GM23338 (cell line): ENCODE results near the gene VPS36. TPM values are rescaled to one million over a fixed set of nuclear protein-coding genes. Genes with fewer than 3 reads are reported as not detected.

Experiments used
- ATAC-seq: fragments of 200-7000 bp; cut with Tn5 transposase; 3 replicates; pipeline ENCODE4 v1.9.1; 2020
- DNase-seq: peaks from one replicate; pipeline ENCODE4 v3.0.0-alpha.2; 2015; ENCODE audit warnings: low spot score
- H2AFZ ChIP-seq: fragments of 200-600 bp; sonication (generic); 2 replicates; pipeline ENCODE4 v1.8.0; 2016; ENCODE audit warnings: antibody characterized with exemption, mild to moderate bottlenecking, moderate library complexity
- H3F3A ChIP-seq: fragments of 200-600 bp; sonication (generic); replicated peaks from 2 replicates; pipeline ENCODE4 v1.8.0; 2017; ENCODE audit warnings: antibody characterized with exemption, mixed run types, low read depth
- H3K27ac ChIP-seq: fragments of 200-600 bp; sonication (generic); 2 replicates; pipeline ENCODE4 v1.6.1; 2016; ENCODE audit warnings: low read depth
- H3K27me3 ChIP-seq: fragments of 200-600 bp; sonication (generic); 2 replicates; pipeline ENCODE4 v1.8.0; 2016; ENCODE audit warnings: mild to moderate bottlenecking, mixed run types, moderate library complexity; ENCODE audit not compliant: insufficient read depth
- H3K36me3 ChIP-seq: fragments of 200-600 bp; sonication (generic); 2 replicates; pipeline ENCODE4 v1.8.0; 2016; ENCODE audit warnings: mild to moderate bottlenecking; ENCODE audit not compliant: insufficient read depth
- H3K4me1 ChIP-seq: fragments of 200-600 bp; sonication (generic); 2 replicates; pipeline ENCODE4 v1.8.0; 2016; ENCODE audit warnings: mild to moderate bottlenecking, moderate library complexity; ENCODE audit not compliant: insufficient read depth
- H3K4me2 ChIP-seq: fragments of 200-600 bp; sonication (generic); 2 replicates; pipeline ENCODE4 v1.7.1; 2017; ENCODE audit warnings: mixed run types
- H3K4me3 ChIP-seq: fragments of 200-600 bp; sonication (generic); 2 replicates; pipeline ENCODE4 v1.6.1; 2016; ENCODE audit warnings: mixed run types
- H3K79me2 ChIP-seq: fragments of 200-600 bp; sonication (generic); replicated peaks from 2 replicates; pipeline ENCODE4 v1.8.0; 2017; ENCODE audit warnings: mild to moderate bottlenecking; ENCODE audit not compliant: insufficient read depth
- H3K9me2 ChIP-seq: fragments of 200-600 bp; sonication (generic); 2 replicates; pipeline ENCODE4 v1.8.0; 2017; ENCODE audit not compliant: insufficient read depth
- H4K20me1 ChIP-seq: fragments of 200-600 bp; sonication (generic); replicated peaks from 2 replicates; pipeline ENCODE4 v1.8.0; 2017; ENCODE audit warnings: mild to moderate bottlenecking; ENCODE audit not compliant: insufficient read depth
- H3K27ac Mint-ChIP-seq: 2 replicates; pipeline ENCODE4 v1.8.0; 2020; ENCODE audit warnings: inconsistent platforms, mild to moderate bottlenecking, moderate library complexity, mixed read lengths
- H3K27me3 Mint-ChIP-seq: 3 replicates; pipeline ENCODE4 v1.8.0; 2022; ENCODE audit warnings: low read depth, mild to moderate bottlenecking, moderate library complexity, mixed read lengths, inconsistent platforms; ENCODE audit not compliant: insufficient read depth, poor library complexity
- H3K36me3 Mint-ChIP-seq: 3 replicates; pipeline ENCODE4 v1.8.0; 2021; ENCODE audit warnings: low read depth, mild to moderate bottlenecking, inconsistent platforms, moderate library complexity, mixed read lengths
- H3K4me1 Mint-ChIP-seq: 3 replicates; pipeline ENCODE4 v1.8.0; 2020; ENCODE audit warnings: mild to moderate bottlenecking, inconsistent platforms, mixed read lengths
- H3K4me3 Mint-ChIP-seq: 3 replicates; pipeline ENCODE4 v1.8.0; 2021; ENCODE audit warnings: moderate library complexity, mild to moderate bottlenecking, inconsistent platforms, mixed read lengths
- H3K9me3 Mint-ChIP-seq: 3 replicates; pipeline ENCODE4 v1.8.0; 2020; ENCODE audit warnings: moderate library complexity, mild to moderate bottlenecking, inconsistent platforms, mixed read lengths
- CREB1 ChIP-seq: fragments of 250-450 bp; sonication (Bioruptor Pico); IDR thresholded peaks from 2 replicates; pipeline ENCODE4 v1.5.0; 2020; ENCODE audit warnings: low read depth, mild to moderate bottlenecking, moderate library complexity
- EZH2phosphoT487 ChIP-seq: fragments of 200-600 bp; sonication (generic); IDR thresholded peaks from one replicate; pipeline ENCODE4 v1.8.1; 2018; ENCODE audit warnings: antibody characterized with exemption; ENCODE audit not compliant: unreplicated experiment
- JUNB ChIP-seq: IDR thresholded peaks from one replicate; pipeline ENCODE4 v1.6.1; 2016; ENCODE audit warnings: antibody characterized with exemption; ENCODE audit not compliant: unreplicated experiment
- NANOG ChIP-seq: IDR thresholded peaks from 2 replicates; pipeline ENCODE4 v1.6.1; 2016; ENCODE audit warnings: antibody characterized with exemption, borderline replicate concordance
- POLR2AphosphoS5 ChIP-seq: IDR thresholded peaks from 2 replicates; pipeline ENCODE4 v1.6.1; 2016; ENCODE audit warnings: antibody characterized with exemption, low read depth
- STAT1 ChIP-seq: IDR thresholded peaks from one replicate; pipeline ENCODE4 v1.6.1; 2016; ENCODE audit warnings: antibody characterized with exemption; ENCODE audit not compliant: unreplicated experiment
- ZNF114 ChIP-seq: fragments of 250-450 bp; sonication (Bioruptor Pico); IDR thresholded peaks from 2 replicates; pipeline ENCODE4 v1.5.0; 2020; ENCODE audit warnings: mild to moderate bottlenecking, moderate library complexity
- ZNF331 ChIP-seq: fragments of 250-450 bp; sonication (Bioruptor Pico); IDR thresholded peaks from 2 replicates; pipeline ENCODE4 v1.5.0; 2020; ENCODE audit warnings: low read depth, mild to moderate bottlenecking, moderate library complexity
- polyA plus RNA-seq: library from polyadenylated mRNA; unstranded; fragments of >200 nt; fragmentation: Nextera tagmentation; extraction: Ambion mirVana; gene quantifications from 2 replicates; pipeline ENCODE4 v1.2.1, GENCODE V29; 2016
- total RNA-seq: library from RNA; depleted of rRNA; stranded (reverse); fragments of >200 nt; shearing (Covaris generic); gene quantifications from 2 replicates; pipeline ENCODE4 v1.2.3, GENCODE V29; 2014
- TF ChIP-seq, protein P1 (sequence below): fragments of 250-450 bp; sonication (Bioruptor Pico); IDR thresholded peaks from 2 replicates; pipeline ENCODE4 v1.5.0; 2020; ENCODE audit warnings: mild to moderate bottlenecking, moderate library complexity
- TF ChIP-seq, protein P2 (sequence below): IDR thresholded peaks from 2 replicates; pipeline ENCODE4 v1.6.1; 2016; ENCODE audit warnings: antibody characterized with exemption
- TF ChIP-seq, protein P3 (sequence below): IDR thresholded peaks from one replicate; pipeline ENCODE4 v1.6.1; 2018; ENCODE audit warnings: antibody characterized with exemption; ENCODE audit not compliant: unreplicated experiment

The VPS36 gene
- total and polyA plus RNA-seq, 2 experiments from 2014 or later: 28.9 to 36.2 TPM

DNA sequence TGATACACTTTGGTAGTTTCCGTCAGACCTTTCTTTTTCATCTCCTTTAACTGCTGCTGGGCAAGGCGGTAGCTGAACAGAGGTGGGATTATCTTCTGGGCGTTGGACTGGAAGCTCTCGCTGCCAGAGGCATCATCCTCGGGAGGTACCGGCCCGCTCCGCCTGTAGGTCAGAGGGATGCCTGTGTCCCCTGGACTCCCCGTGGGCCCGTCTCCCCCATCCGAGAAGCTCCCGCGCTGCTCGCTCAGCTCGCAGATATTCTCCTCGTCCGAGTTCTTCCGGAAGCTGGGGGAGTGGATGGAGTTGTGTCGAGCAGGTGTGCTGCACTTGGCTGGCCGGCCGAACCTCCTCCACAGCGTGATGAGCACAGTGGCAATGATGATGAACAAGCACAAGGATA lies 72.1 kb downstream of the VPS36 start:
- H3K4me3 Mint-ChIP-seq: no peak overlapping the region
- ATAC-seq (no peak), DNase-seq (no peak)
- Histone ChIP-seq H3K4me2 (no peak overlapping the region), H3K27me3 (no peaks in the 10 kb centered on the region), H3K4me3 (no peak overlapping the region), H3K36me3 (no peaks in the 10 kb centered on the region), H3K9me2 (no peaks in the 10 kb centered on the region), H3F3A (no peaks in the 10 kb centered on the region), H3K4me1 (no peaks in the 10 kb centered on the region), H4K20me1 (no peaks in the 10 kb centered on the region), H3K79me2 (no peaks in the 10 kb centered on the region), H2AFZ (no peak overlapping the region), H3K27ac (no peak overlapping the region)
- TF ChIP-seq CREB1 (CRISPR knock-in tag) (no peak), POLR2AphosphoS5 (no peak), NANOG (no peak), ZNF114 (no peak), JUNB (no peak), EZH2phosphoT487 (no peak), STAT1 (no peak), ZNF331 (CRISPR knock-in tag) (no peak)
- TF ChIP-seq, protein P1, sequence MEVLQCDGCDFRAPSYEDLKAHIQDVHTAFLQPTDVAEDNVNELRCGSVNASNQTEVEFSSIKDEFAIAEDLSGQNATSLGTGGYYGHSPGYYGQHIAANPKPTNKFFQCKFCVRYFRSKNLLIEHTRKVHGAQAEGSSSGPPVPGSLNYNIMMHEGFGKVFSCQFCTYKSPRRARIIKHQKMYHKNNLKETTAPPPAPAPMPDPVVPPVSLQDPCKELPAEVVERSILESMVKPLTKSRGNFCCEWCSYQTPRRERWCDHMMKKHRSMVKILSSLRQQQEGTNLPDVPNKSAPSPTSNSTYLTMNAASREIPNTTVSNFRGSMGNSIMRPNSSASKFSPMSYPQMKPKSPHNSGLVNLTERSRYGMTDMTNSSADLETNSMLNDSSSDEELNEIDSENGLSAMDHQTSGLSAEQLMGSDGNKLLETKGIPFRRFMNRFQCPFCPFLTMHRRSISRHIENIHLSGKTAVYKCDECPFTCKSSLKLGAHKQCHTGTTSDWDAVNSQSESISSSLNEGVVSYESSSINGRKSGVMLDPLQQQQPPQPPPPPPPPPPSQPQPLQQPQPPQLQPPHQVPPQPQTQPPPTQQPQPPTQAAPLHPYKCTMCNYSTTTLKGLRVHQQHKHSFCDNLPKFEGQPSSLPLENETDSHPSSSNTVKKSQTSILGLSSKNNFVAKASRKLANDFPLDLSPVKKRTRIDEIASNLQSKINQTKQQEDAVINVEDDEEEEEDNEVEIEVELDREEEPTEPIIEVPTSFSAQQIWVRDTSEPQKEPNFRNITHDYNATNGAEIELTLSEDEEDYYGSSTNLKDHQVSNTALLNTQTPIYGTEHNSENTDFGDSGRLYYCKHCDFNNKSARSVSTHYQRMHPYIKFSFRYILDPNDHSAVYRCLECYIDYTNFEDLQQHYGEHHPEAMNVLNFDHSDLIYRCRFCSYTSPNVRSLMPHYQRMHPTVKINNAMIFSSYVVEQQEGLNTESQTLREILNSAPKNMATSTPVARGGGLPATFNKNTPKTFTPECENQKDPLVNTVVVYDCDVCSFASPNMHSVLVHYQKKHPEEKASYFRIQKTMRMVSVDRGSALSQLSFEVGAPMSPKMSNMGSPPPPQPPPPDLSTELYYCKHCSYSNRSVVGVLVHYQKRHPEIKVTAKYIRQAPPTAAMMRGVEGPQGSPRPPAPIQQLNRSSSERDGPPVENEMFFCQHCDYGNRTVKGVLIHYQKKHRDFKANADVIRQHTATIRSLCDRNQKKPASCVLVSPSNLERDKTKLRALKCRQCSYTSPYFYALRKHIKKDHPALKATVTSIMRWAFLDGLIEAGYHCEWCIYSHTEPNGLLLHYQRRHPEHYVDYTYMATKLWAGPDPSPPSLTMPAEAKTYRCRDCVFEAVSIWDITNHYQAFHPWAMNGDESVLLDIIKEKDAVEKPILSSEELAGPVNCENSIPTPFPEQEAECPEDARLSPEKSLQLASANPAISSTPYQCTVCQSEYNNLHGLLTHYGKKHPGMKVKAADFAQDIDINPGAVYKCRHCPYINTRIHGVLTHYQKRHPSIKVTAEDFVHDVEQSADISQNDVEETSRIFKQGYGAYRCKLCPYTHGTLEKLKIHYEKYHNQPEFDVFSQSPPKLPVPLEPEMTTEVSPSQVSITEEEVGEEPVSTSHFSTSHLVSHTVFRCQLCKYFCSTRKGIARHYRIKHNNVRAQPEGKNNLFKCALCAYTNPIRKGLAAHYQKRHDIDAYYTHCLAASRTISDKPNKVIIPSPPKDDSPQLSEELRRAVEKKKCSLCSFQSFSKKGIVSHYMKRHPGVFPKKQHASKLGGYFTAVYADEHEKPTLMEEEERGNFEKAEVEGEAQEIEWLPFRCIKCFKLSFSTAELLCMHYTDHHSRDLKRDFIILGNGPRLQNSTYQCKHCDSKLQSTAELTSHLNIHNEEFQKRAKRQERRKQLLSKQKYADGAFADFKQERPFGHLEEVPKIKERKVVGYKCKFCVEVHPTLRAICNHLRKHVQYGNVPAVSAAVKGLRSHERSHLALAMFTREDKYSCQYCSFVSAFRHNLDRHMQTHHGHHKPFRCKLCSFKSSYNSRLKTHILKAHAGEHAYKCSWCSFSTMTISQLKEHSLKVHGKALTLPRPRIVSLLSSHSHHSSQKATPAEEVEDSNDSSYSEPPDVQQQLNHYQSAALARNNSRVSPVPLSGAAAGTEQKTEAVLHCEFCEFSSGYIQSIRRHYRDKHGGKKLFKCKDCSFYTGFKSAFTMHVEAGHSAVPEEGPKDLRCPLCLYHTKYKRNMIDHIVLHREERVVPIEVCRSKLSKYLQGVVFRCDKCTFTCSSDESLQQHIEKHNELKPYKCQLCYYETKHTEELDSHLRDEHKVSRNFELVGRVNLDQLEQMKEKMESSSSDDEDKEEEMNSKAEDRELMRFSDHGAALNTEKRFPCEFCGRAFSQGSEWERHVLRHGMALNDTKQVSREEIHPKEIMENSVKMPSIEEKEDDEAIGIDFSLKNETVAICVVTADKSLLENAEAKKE (CRISPR knock-in tag): no peak
- TF ChIP-seq, protein P2, sequence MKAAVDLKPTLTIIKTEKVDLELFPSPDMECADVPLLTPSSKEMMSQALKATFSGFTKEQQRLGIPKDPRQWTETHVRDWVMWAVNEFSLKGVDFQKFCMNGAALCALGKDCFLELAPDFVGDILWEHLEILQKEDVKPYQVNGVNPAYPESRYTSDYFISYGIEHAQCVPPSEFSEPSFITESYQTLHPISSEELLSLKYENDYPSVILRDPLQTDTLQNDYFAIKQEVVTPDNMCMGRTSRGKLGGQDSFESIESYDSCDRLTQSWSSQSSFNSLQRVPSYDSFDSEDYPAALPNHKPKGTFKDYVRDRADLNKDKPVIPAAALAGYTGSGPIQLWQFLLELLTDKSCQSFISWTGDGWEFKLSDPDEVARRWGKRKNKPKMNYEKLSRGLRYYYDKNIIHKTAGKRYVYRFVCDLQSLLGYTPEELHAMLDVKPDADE: no peak
- TF ChIP-seq, protein P3, sequence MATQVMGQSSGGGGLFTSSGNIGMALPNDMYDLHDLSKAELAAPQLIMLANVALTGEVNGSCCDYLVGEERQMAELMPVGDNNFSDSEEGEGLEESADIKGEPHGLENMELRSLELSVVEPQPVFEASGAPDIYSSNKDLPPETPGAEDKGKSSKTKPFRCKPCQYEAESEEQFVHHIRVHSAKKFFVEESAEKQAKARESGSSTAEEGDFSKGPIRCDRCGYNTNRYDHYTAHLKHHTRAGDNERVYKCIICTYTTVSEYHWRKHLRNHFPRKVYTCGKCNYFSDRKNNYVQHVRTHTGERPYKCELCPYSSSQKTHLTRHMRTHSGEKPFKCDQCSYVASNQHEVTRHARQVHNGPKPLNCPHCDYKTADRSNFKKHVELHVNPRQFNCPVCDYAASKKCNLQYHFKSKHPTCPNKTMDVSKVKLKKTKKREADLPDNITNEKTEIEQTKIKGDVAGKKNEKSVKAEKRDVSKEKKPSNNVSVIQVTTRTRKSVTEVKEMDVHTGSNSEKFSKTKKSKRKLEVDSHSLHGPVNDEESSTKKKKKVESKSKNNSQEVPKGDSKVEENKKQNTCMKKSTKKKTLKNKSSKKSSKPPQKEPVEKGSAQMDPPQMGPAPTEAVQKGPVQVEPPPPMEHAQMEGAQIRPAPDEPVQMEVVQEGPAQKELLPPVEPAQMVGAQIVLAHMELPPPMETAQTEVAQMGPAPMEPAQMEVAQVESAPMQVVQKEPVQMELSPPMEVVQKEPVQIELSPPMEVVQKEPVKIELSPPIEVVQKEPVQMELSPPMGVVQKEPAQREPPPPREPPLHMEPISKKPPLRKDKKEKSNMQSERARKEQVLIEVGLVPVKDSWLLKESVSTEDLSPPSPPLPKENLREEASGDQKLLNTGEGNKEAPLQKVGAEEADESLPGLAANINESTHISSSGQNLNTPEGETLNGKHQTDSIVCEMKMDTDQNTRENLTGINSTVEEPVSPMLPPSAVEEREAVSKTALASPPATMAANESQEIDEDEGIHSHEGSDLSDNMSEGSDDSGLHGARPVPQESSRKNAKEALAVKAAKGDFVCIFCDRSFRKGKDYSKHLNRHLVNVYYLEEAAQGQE: no peak
- no peaks in the 10 kb centered on the region for H3K27me3 Mint-ChIP-seq
- H3K36me3 Mint-ChIP-seq: no peaks in the 10 kb centered on the region
- H3K9me3 Mint-ChIP-seq: no peaks in the 10 kb centered on the region
- H3K4me1 Mint-ChIP-seq: no peaks in the 10 kb centered on the region
- H3K27ac Mint-ChIP-seq: no peak overlapping the region
